Panc1 (cell line): Measurements from ENCODE around the gene CLDN7.

Experiments
- POLR2AphosphoS5 ChIP-seq: IDR thresholded peaks from 2 replicates; pipeline ENCODE4 v1.6.1; 2012; ENCODE audit warnings: mild to moderate bottlenecking, low read depth, low read length, moderate library complexity
- TCF7L2 ChIP-seq: IDR thresholded peaks from 2 replicates; pipeline ENCODE4 v1.6.1; 2011; ENCODE audit warnings: mild to moderate bottlenecking, low read depth, low read length, inconsistent platforms
- TF ChIP-seq, protein P1 (sequence below): fragments of 450-650 bp; IDR thresholded peaks from 2 replicates; pipeline ENCODE4 v1.5.1; 2017; ENCODE audit warnings: mild to moderate bottlenecking
- TF ChIP-seq, protein P2 (sequence below), 2 experiments: IDR thresholded peaks; 2 replicates each; pipeline ENCODE4 v1.6.1; 2011 to 2012; ENCODE audit warnings: low read depth in 2 of 2, control low read depth in 1 of 2, low read length in 1 of 2, mild to moderate bottlenecking in 1 of 2, moderate library complexity in 1 of 2; ENCODE audit not compliant: insufficient read depth in 1 of 2

DNA sequence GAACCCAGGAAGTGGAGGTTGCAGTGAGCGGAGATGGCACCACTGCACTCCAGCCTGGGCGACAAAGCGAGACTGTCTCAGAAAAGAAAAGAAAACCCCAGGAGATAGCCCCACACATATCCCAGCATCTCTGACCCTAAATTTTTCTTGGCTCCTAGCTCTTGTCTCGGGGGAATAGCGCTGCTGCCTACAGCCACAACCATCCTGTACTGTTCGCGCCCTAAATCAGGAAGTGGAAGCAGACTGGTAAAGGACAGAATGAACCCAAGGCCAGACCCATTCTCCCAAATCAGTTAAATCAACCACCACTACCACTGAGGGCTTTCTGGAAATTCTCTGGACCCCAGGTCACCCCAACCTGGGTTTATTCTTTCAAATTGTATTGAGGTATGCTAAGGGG lies 12.4 kb downstream of the CLDN7 start:
- TF ChIP-seq, protein P1, sequence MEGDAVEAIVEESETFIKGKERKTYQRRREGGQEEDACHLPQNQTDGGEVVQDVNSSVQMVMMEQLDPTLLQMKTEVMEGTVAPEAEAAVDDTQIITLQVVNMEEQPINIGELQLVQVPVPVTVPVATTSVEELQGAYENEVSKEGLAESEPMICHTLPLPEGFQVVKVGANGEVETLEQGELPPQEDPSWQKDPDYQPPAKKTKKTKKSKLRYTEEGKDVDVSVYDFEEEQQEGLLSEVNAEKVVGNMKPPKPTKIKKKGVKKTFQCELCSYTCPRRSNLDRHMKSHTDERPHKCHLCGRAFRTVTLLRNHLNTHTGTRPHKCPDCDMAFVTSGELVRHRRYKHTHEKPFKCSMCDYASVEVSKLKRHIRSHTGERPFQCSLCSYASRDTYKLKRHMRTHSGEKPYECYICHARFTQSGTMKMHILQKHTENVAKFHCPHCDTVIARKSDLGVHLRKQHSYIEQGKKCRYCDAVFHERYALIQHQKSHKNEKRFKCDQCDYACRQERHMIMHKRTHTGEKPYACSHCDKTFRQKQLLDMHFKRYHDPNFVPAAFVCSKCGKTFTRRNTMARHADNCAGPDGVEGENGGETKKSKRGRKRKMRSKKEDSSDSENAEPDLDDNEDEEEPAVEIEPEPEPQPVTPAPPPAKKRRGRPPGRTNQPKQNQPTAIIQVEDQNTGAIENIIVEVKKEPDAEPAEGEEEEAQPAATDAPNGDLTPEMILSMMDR, result no peak
- TF ChIP-seq POLR2AphosphoS5 (no peak), TCF7L2 (no peak)
- TF ChIP-seq, protein P2, sequence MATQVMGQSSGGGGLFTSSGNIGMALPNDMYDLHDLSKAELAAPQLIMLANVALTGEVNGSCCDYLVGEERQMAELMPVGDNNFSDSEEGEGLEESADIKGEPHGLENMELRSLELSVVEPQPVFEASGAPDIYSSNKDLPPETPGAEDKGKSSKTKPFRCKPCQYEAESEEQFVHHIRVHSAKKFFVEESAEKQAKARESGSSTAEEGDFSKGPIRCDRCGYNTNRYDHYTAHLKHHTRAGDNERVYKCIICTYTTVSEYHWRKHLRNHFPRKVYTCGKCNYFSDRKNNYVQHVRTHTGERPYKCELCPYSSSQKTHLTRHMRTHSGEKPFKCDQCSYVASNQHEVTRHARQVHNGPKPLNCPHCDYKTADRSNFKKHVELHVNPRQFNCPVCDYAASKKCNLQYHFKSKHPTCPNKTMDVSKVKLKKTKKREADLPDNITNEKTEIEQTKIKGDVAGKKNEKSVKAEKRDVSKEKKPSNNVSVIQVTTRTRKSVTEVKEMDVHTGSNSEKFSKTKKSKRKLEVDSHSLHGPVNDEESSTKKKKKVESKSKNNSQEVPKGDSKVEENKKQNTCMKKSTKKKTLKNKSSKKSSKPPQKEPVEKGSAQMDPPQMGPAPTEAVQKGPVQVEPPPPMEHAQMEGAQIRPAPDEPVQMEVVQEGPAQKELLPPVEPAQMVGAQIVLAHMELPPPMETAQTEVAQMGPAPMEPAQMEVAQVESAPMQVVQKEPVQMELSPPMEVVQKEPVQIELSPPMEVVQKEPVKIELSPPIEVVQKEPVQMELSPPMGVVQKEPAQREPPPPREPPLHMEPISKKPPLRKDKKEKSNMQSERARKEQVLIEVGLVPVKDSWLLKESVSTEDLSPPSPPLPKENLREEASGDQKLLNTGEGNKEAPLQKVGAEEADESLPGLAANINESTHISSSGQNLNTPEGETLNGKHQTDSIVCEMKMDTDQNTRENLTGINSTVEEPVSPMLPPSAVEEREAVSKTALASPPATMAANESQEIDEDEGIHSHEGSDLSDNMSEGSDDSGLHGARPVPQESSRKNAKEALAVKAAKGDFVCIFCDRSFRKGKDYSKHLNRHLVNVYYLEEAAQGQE (IDR thresholded peaks at IDR 0.05; ENCODE audit: insufficient read depth in 1 of 2, low read depth in 2 of 2, low read length in 1 of 2), result no peak
